PC-9 (cell line): Measurements from ENCODE around the gene IFI27L2. TPM values are rescaled to one million over a fixed set of nuclear protein-coding genes. Genes with fewer than 3 reads are reported as not detected.

Experiments
- BruUV-seq: library from RNA; stranded (reverse); fragments of 400-500 nt; replicated peaks from 2 replicates; lab custom pipeline; 2021; lab: Mats Ljungman, UMichigan
- CTCF ChIA-PET: fragments of 300-600 bp; sonication (Branson Sonifier 250); formaldehyde crosslinking; loops from one replicate; lab custom pipeline; 2022; ENCODE audit warnings: antibody characterized with exemption; lab: Charles Lee
- POLR2A ChIA-PET: fragments of 300-600 bp; sonication (Branson Sonifier 250); formaldehyde crosslinking; loops from one replicate; lab custom pipeline; 2022; ENCODE audit warnings: antibody characterized with exemption; ENCODE audit not compliant: unreplicated experiment; lab: Charles Lee
- DNase-seq, 2 experiments: peaks; one replicate each; pipeline versions ENCODE4 v3.0.0 to v3.0.0-alpha.2; 2015 to 2022; ENCODE audit warnings: mixed read lengths in 1 of 2
- H2AFZ ChIP-seq: fragments of 200-600 bp; sonication (generic); 2 replicates; pipeline ENCODE4 v1.8.1; 2017; ENCODE audit warnings: antibody characterized with exemption
- H3F3A ChIP-seq: fragments of 200-600 bp; sonication (generic); 2 replicates; pipeline ENCODE4 v1.8.1; 2017; ENCODE audit warnings: antibody characterized with exemption, mild to moderate bottlenecking, low read depth; ENCODE audit not compliant: insufficient read depth
- H3K27ac ChIP-seq: fragments of 200-600 bp; sonication (generic); 2 replicates; pipeline ENCODE4 v1.6.1; 2016; ENCODE audit warnings: mixed run types
- H3K27me3 ChIP-seq: fragments of 200-600 bp; sonication (generic); 2 replicates; pipeline ENCODE4 v1.6.1; 2016; ENCODE audit warnings: low read depth, mixed run types; ENCODE audit not compliant: insufficient read depth
- H3K36me3 ChIP-seq: fragments of 200-600 bp; sonication (generic); 2 replicates; pipeline ENCODE4 v1.6.1; 2016; ENCODE audit warnings: low read depth, mixed run types
- H3K4me1 ChIP-seq: fragments of 200-600 bp; sonication (generic); replicated peaks from 2 replicates; pipeline ENCODE4 v1.6.1; 2016; ENCODE audit warnings: mixed run types; ENCODE audit not compliant: insufficient read depth
- H3K4me2 ChIP-seq: fragments of 200-600 bp; sonication (generic); 2 replicates; pipeline ENCODE4 v1.6.1; 2017; ENCODE audit warnings: mixed run types
- H3K4me3 ChIP-seq: fragments of 200-600 bp; sonication (generic); 2 replicates; pipeline ENCODE4 v1.6.1; 2016; ENCODE audit warnings: mixed run types
- H3K79me2 ChIP-seq: fragments of 200-600 bp; sonication (generic); 2 replicates; pipeline ENCODE4 v1.6.1; 2017; ENCODE audit warnings: low read depth, mixed run types
- H3K9me2 ChIP-seq: fragments of 200-600 bp; sonication (generic); 2 replicates; pipeline ENCODE4 v1.8.1; 2017; ENCODE audit warnings: mild to moderate bottlenecking; ENCODE audit not compliant: insufficient read depth
- H3K9me3 ChIP-seq: fragments of 200-600 bp; sonication (generic); 2 replicates; pipeline ENCODE4 v1.8.1; 2016; ENCODE audit warnings: low read depth; ENCODE audit not compliant: insufficient read depth
- H4K20me1 ChIP-seq: fragments of 200-600 bp; sonication (generic); 2 replicates; pipeline ENCODE4 v1.8.1; 2017; ENCODE audit not compliant: insufficient read depth
- CTCF ChIP-seq: fragments of 200-600 bp; sonication (generic); conservative IDR thresholded peaks from 2 replicates; pipeline ENCODE4 v1.6.1; 2017; ENCODE audit warnings: mixed run types, antibody characterized with exemption, mild to moderate bottlenecking, moderate library complexity
- EZH2 ChIP-seq: fragments of 200-600 bp; sonication (generic); IDR thresholded peaks from 2 replicates; pipeline ENCODE4 v1.8.0; 2017; ENCODE audit warnings: antibody characterized with exemption, low read depth
- intact Hi-C: fragments of 100-400 bp; cut with micrococcal nuclease; formaldehyde crosslinking; loops from one replicate; pipeline ENCODE4 v1.10.0; 2022; ENCODE audit not compliant: unreplicated experiment
- total RNA-seq: library from RNA; stranded (reverse); gene quantifications from 2 replicates; pipeline ENCODE4 v1.2.3, GENCODE V29; 2021

The IFI27L2 gene
- total RNA-seq, 1 experiment from 2014 or later: 5.4 TPM

- no peak for DNase-seq
- ChIA-PET POLR2A (no interaction called here), CTCF (no interaction called here)
- H3F3A ChIP-seq: no peaks in the 10 kb centered on the region
- no peaks in the 10 kb centered on the region for H3K9me3 ChIP-seq
- H3K27me3 ChIP-seq: peaks cover 22% of the 10 kb centered on the region
- no TSS peak for BruUV-seq
- H3K27ac ChIP-seq: no peak overlapping the region
- H3K9me2 ChIP-seq: no peaks in the 10 kb centered on the region; the same call in 1 of the 2 replicates
- H3K4me2 ChIP-seq: no peak overlapping the region
- no peaks in the 10 kb centered on the region for H4K20me1 ChIP-seq
- H3K36me3 ChIP-seq: no peaks in the 10 kb centered on the region
- no peaks in the 10 kb centered on the region for H3K4me1 ChIP-seq
- no peak overlapping the region for H3K4me3 ChIP-seq
- intact Hi-C loops: no loop called here
- no peak overlapping the region for H2AFZ ChIP-seq
- TF ChIP-seq EZH2 (no peak), CTCF (no peak)
- H3K79me2 ChIP-seq: no peaks in the 10 kb centered on the region
Observed at GRCh38 chr14:94171208-94171607, 41.8 kb upstream of the IFI27L2 start.

- H3K9me2 ChIP-seq: no peaks in the 10 kb centered on the region; the same call in 1 of the 2 replicates
- H3K27ac ChIP-seq: no peak overlapping the region
- H3K79me2 ChIP-seq: no peaks in the 10 kb centered on the region
- H4K20me1 ChIP-seq: no peaks in the 10 kb centered on the region
- DNase-seq: no peak
- no peaks in the 10 kb centered on the region for H3K9me3 ChIP-seq
- TF ChIP-seq EZH2 (no peak), CTCF (no peak)
- POLR2A ChIA-PET: no interaction called here
- H3K4me1 ChIP-seq: no peaks in the 10 kb centered on the region
- no peaks in the 10 kb centered on the region for H3K36me3 ChIP-seq
- no peak overlapping the region for H3K4me3 ChIP-seq
- BruUV-seq: no TSS peak
- no peak overlapping the region for H2AFZ ChIP-seq
- CTCF ChIA-PET: no interaction called here
- peaks cover 19% of the 10 kb centered on the region for H3K27me3 ChIP-seq
- H3F3A ChIP-seq: no peaks in the 10 kb centered on the region
- intact Hi-C loops: no loop called here
- no peak overlapping the region for H3K4me2 ChIP-seq
Observed at GRCh38 chr14:94170136-94170535, 40.7 kb upstream of the IFI27L2 start.

- no peaks in the 10 kb centered on the region for H3K9me2 ChIP-seq
- BruUV-seq: no TSS peak
- no peaks in the 10 kb centered on the region for H3K4me1 ChIP-seq
- no peak overlapping the region for H2AFZ ChIP-seq
- DNase-seq: no peak
- no peaks in the 10 kb centered on the region for H3K9me3 ChIP-seq
- CTCF ChIA-PET: no interaction called here
- no peak overlapping the region for H3K27ac ChIP-seq
- no peak overlapping the region for H3K4me3 ChIP-seq
- no peak for TF ChIP-seq CTCF
- no peak for TF ChIP-seq EZH2
- H3K4me2 ChIP-seq: no peak overlapping the region
- POLR2A ChIA-PET: no interaction called here
- intact Hi-C loops: no loop called here
- H3K79me2 ChIP-seq: no peaks in the 10 kb centered on the region
- H3K27me3 ChIP-seq: peaks cover 44% of the 10 kb centered on the region
- H4K20me1 ChIP-seq: no peaks in the 10 kb centered on the region
- no peaks in the 10 kb centered on the region for H3F3A ChIP-seq
- H3K36me3 ChIP-seq: no peaks in the 10 kb centered on the region
Observed at GRCh38 chr14:94165744-94166143, 36.3 kb upstream of the IFI27L2 start.
